ENCODE measurements around the gene AKAP12. TPM values are rescaled to one million over a fixed set of nuclear protein-coding genes. Genes with fewer than 3 reads are reported as not detected.
A peak's percentile ranks its signal among the peaks of the same experiment; 100 is the strongest.

The AKAP12 gene
- total and polyA plus RNA-seq, 5 donors = 14.0 to 48.6 (median 27.5) TPM

- intact Hi-C loops (cut with DNase I) = no loop called here
Observed at GRCh38 chr6:151280859-151281258, 41.1 kb downstream of the AKAP12 start.

GRCh38 chr6:151284012-151284411, 44.2 kb downstream of the AKAP12 start:
- Histone ChIP-seq H3K27me3 (ENCODE audit: control insufficient read depth, insufficient read depth) (no peaks in the 10 kb centered on the region), H3K4me1 (ENCODE audit: control insufficient read depth, insufficient read depth, low read length) (no peaks in the 10 kb centered on the region), H3K4me3 (ENCODE audit: low read length) (no peak overlapping the region), H3K27ac (ENCODE audit: low read length) (no peak overlapping the region), H3K9me3 (ENCODE audit: control insufficient read depth, low read length) (no peaks in the 10 kb centered on the region)
- intact Hi-C loops (cut with DNase I) = no loop called here
- DNase-seq = no peak
- ATAC-seq = no peak
- WGBS = 94% methylated on average over 11 of the region's 11 CpGs

More at GRCh38 chr6:151280859-151281258, 41.1 kb downstream of the AKAP12 start:
- Histone ChIP-seq H3K27ac (ENCODE audit: low read length) (no peak overlapping the region), H3K4me1 (ENCODE audit: control insufficient read depth, insufficient read depth, low read length) (peaks cover 2% of the 10 kb centered on the region), H3K27me3 (ENCODE audit: control insufficient read depth, insufficient read depth) (no peaks in the 10 kb centered on the region), H3K9me3 (ENCODE audit: control insufficient read depth, low read length) (no peaks in the 10 kb centered on the region), H3K4me3 (ENCODE audit: low read length) (no peak overlapping the region)
- WGBS = 72% methylated on average over 4 of the region's 4 CpGs
- DNase-seq = no peak
- no peak for ATAC-seq

GRCh38 chr6:151284548-151285017, 44.8 kb downstream of the AKAP12 start:
- Histone ChIP-seq H3K27me3 (ENCODE audit: control insufficient read depth, insufficient read depth) (no peaks in the 10 kb centered on the region), H3K4me1 (ENCODE audit: control insufficient read depth, insufficient read depth, low read length) (no peaks in the 10 kb centered on the region), H3K27ac (ENCODE audit: low read length) (no peak overlapping the region), H3K9me3 (ENCODE audit: control insufficient read depth, low read length) (no peaks in the 10 kb centered on the region), H3K4me3 (ENCODE audit: low read length) (no peak overlapping the region)
- intact Hi-C loops (cut with DNase I) = no loop called here
- ATAC-seq = peak in 1 of 2 donors; percentile 24
- no peak for DNase-seq
- WGBS = 66% methylated on average over 4 of the region's 4 CpGs

- ATAC-seq (peak; percentile 51 to 67), DNase-seq (no peak)
- H3K4me1 ChIP-seq (ENCODE audit: control insufficient read depth, insufficient read depth, low read length) = no peaks in the 10 kb centered on the region
- no peaks in the 10 kb centered on the region for H3K27me3 ChIP-seq (ENCODE audit: control insufficient read depth, insufficient read depth)
- H3K27ac ChIP-seq (ENCODE audit: low read length) = no peak overlapping the region
- intact Hi-C loops (cut with DNase I) = no loop called here
- no peak overlapping the region for H3K4me3 ChIP-seq (ENCODE audit: low read length)
- no peaks in the 10 kb centered on the region for H3K9me3 ChIP-seq (ENCODE audit: control insufficient read depth, low read length)
Observed at GRCh38 chr6:151285122-151285521, 45.4 kb downstream of the AKAP12 start.

GRCh38 chr6:151286214-151286613, 46.4 kb downstream of the AKAP12 start:
- Histone ChIP-seq H3K4me3 (ENCODE audit: low read length) (no peak overlapping the region), H3K27ac (ENCODE audit: low read length) (peak overlapping the region; percentile 26), H3K9me3 (ENCODE audit: control insufficient read depth, low read length) (no peaks in the 10 kb centered on the region), H3K27me3 (ENCODE audit: control insufficient read depth, insufficient read depth) (no peaks in the 10 kb centered on the region), H3K4me1 (ENCODE audit: control insufficient read depth, insufficient read depth, low read length) (peaks cover 3% of the 10 kb centered on the region)
- intact Hi-C loops (cut with DNase I) = no loop called here
- ATAC-seq (peak in 1 of 2 donors; percentile 53), DNase-seq (peak in 1 of 3 donors; percentile 70)
- WGBS = 51% methylated on average over 7 of the region's 7 CpGs

- ATAC-seq (no peak), DNase-seq (no peak)
- Histone ChIP-seq H3K4me3 (ENCODE audit: low read length) (no peak overlapping the region), H3K9me3 (ENCODE audit: control insufficient read depth, low read length) (no peaks in the 10 kb centered on the region), H3K27me3 (ENCODE audit: control insufficient read depth, insufficient read depth) (no peaks in the 10 kb centered on the region), H3K4me1 (ENCODE audit: control insufficient read depth, insufficient read depth, low read length) (peaks cover 3% of the 10 kb centered on the region), H3K27ac (ENCODE audit: low read length) (no peak overlapping the region)
- 94% methylated on average over 10 of the region's 10 CpGs for WGBS
- intact Hi-C loops (cut with DNase I) = no loop called here
Observed at GRCh38 chr6:151288712-151289398, 49.1 kb downstream of the AKAP12 start.

- WGBS = 80% methylated on average over 2 of the region's 2 CpGs
- H3K27me3 ChIP-seq (ENCODE audit: control insufficient read depth, insufficient read depth) = no peaks in the 10 kb centered on the region
- DNase-seq (no peak), ATAC-seq (no peak)
- H3K4me1 ChIP-seq (ENCODE audit: control insufficient read depth, insufficient read depth, low read length) = peaks cover 3% of the 10 kb centered on the region
- H3K27ac ChIP-seq (ENCODE audit: low read length) = no peak overlapping the region
- H3K4me3 ChIP-seq (ENCODE audit: low read length) = no peak overlapping the region
- intact Hi-C loops (cut with DNase I) = no loop called here
- no peaks in the 10 kb centered on the region for H3K9me3 ChIP-seq (ENCODE audit: control insufficient read depth, low read length)
Observed at GRCh38 chr6:151289399-151290007, 49.7 kb downstream of the AKAP12 start.

GRCh38 chr6:151290877-151291721, 51.3 kb downstream of the AKAP12 start:
- H3K27ac ChIP-seq (ENCODE audit: low read length) = peak overlapping the region; percentile 19
- peaks cover 3% of the 10 kb centered on the region for H3K4me1 ChIP-seq (ENCODE audit: control insufficient read depth, insufficient read depth, low read length)

GRCh38 chr6:151291722-151292059, 51.9 kb downstream of the AKAP12 start:
- intact Hi-C loops (cut with DNase I) = no loop called here
- WGBS = 38% methylated on average over 2 of the region's 2 CpGs
- DNase-seq = peak in 1 of 3 donors; percentile 18
- no peaks in the 10 kb centered on the region for H3K9me3 ChIP-seq (ENCODE audit: control insufficient read depth, low read length)
- peak overlapping the region; percentile 66 for H3K27ac ChIP-seq (ENCODE audit: low read length)
- no peak overlapping the region for H3K4me3 ChIP-seq (ENCODE audit: low read length)
- H3K4me1 ChIP-seq (ENCODE audit: control insufficient read depth, insufficient read depth, low read length) = peaks cover 3% of the 10 kb centered on the region
- no peaks in the 10 kb centered on the region for H3K27me3 ChIP-seq (ENCODE audit: control insufficient read depth, insufficient read depth)
- peak; percentile 64 to 68 for ATAC-seq

More at GRCh38 chr6:151290877-151291721, 51.3 kb downstream of the AKAP12 start:
- intact Hi-C loops (cut with DNase I) = no loop called here
- Histone ChIP-seq H3K9me3 (ENCODE audit: control insufficient read depth, low read length) (no peaks in the 10 kb centered on the region), H3K27me3 (ENCODE audit: control insufficient read depth, insufficient read depth) (no peaks in the 10 kb centered on the region), H3K4me3 (ENCODE audit: low read length) (no peak overlapping the region)
- ATAC-seq (peak; percentile 86 to 90), DNase-seq (peak; percentile 73 to 89 (median 79))
- 47% methylated on average over 11 of the region's 11 CpGs for WGBS

- Histone ChIP-seq H3K4me1 (ENCODE audit: control insufficient read depth, insufficient read depth, low read length) (peaks cover 3% of the 10 kb centered on the region), H3K27ac (ENCODE audit: low read length) (no peak overlapping the region), H3K9me3 (ENCODE audit: control insufficient read depth, low read length) (no peaks in the 10 kb centered on the region), H3K27me3 (ENCODE audit: control insufficient read depth, insufficient read depth) (no peaks in the 10 kb centered on the region), H3K4me3 (ENCODE audit: low read length) (no peak overlapping the region)
- WGBS = 62% methylated on average over 5 of the region's 5 CpGs
- ATAC-seq (peak in 1 of 2 donors; percentile 7), DNase-seq (no peak)
- intact Hi-C loops (cut with DNase I) = no loop called here
Observed at GRCh38 chr6:151292974-151293687, 53.4 kb downstream of the AKAP12 start.
